ENCODE results near the gene KTN1. TPM values are rescaled to one million over a fixed set of nuclear protein-coding genes. Genes with fewer than 3 reads are reported as not detected.

Gene KTN1
- total RNA-seq, 1 donor from 2014 or later, result 179 TPM

DNA sequence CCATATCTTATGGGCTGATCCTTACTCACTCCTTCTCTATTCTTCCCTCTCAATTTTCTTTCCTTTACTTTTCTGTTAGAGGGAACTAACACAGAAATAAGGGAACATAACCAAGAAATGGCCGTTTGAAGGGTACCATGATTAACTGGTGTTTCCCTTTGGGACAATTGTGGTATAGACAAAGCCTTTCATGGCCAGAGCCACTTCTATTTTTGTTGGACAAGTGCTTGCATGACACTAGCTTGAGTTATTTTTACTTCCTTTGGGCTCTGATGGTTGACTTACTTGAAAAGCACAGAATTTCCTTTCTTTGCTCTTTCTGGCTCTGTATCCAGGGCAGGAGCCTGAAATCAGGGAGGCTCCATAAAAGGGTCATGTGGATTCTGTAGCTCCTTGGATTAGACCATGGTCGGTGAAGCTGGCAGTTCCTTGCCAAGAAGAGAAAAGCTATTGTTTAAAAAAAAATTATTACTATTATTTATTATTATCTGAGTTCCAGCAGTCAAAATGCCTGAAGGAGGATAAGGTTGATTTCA, 130.6 kb downstream of the KTN1 start:
- no peak for ATAC-seq
- H3K4me1 ChIP-seq, result peaks cover 1% of the 10 kb centered on the region

DNA sequence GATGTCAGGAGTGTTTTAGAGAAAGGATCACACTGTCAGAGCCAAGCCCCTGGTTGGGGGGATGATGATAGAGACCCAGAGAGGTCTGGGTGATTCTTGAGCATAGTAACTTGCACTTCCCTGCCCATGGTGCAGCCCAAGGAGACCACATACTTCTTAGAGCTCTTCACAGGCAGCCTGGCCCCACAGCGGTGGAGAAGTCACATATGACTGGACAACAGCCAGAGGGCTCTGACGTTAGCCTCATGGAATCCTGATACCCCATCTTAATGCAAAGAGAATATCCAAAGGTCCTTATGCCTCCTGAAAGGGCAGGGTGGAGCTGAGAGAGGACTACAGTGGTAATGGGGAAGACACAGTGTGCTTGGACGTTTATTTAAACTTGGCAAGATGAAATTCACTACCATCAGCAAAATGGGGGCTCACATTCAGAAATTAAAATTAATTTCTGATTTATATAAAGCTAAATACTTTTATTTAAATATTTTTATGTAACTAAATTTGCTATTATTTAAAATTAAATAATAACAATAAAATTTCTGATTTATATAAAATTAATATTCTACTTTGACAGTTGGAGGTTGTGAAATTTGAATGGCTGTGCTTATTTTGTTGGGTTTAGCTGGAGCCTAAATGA, 131.3 kb downstream of the KTN1 start:
- H3K4me3 ChIP-seq, result no peak overlapping the region
- DNase-seq, result no peak
- H3K27ac ChIP-seq, result no peak overlapping the region
- no peaks in the 10 kb centered on the region for H3K27me3 ChIP-seq
- no peaks in the 10 kb centered on the region for H3K9me3 ChIP-seq
- TF ChIP-seq, protein P1, sequence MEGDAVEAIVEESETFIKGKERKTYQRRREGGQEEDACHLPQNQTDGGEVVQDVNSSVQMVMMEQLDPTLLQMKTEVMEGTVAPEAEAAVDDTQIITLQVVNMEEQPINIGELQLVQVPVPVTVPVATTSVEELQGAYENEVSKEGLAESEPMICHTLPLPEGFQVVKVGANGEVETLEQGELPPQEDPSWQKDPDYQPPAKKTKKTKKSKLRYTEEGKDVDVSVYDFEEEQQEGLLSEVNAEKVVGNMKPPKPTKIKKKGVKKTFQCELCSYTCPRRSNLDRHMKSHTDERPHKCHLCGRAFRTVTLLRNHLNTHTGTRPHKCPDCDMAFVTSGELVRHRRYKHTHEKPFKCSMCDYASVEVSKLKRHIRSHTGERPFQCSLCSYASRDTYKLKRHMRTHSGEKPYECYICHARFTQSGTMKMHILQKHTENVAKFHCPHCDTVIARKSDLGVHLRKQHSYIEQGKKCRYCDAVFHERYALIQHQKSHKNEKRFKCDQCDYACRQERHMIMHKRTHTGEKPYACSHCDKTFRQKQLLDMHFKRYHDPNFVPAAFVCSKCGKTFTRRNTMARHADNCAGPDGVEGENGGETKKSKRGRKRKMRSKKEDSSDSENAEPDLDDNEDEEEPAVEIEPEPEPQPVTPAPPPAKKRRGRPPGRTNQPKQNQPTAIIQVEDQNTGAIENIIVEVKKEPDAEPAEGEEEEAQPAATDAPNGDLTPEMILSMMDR (IDR thresholded peaks at IDR 0.05), result no peak
- H3K4me1 ChIP-seq, result peaks cover 4% of the 10 kb centered on the region
- no peaks in the 10 kb centered on the region for H3K36me3 ChIP-seq
- ATAC-seq, result peak; percentile 25
- intact Hi-C loops (cut with DNase I), result no loop called here

More for the DNA sequence above, 130.6 kb downstream of the KTN1 start:
- DNase-seq, result no peak
- H3K9me3 ChIP-seq, result no peaks in the 10 kb centered on the region
- H3K27me3 ChIP-seq, result no peaks in the 10 kb centered on the region
- intact Hi-C loops (cut with DNase I), result no loop called here
- H3K4me3 ChIP-seq, result no peak overlapping the region
- no peaks in the 10 kb centered on the region for H3K36me3 ChIP-seq
- no peak overlapping the region for H3K27ac ChIP-seq
- TF ChIP-seq, protein P1 (IDR thresholded peaks at IDR 0.05), result no peak

DNA sequence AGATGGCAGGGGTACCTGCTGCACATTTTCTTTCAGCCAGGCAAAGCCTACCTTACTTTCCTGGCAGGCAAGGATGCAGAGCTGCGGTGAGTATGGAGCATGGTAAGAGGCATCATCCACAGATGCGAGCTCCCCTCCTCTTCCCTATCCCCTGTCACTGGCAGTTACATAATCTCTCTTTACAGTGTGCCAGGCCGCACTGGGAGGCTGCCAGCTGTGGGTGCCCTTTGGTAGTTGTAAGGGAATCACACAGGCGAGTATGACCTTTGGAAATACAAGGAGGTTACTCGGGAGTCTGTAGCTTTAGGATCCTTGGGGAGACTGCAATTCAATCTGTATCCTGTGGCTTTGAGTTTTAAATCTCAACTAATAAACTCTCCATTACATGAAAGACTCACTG, 132.5 kb downstream of the KTN1 start:
- Histone ChIP-seq H3K27me3 (no peaks in the 10 kb centered on the region), H3K36me3 (no peaks in the 10 kb centered on the region), H3K27ac (no peak overlapping the region), H3K4me1 (peaks cover 4% of the 10 kb centered on the region), H3K9me3 (no peaks in the 10 kb centered on the region), H3K4me3 (no peak overlapping the region)
- DNase-seq (no peak), ATAC-seq (no peak)
- intact Hi-C loops (cut with DNase I), result no loop called here
- TF ChIP-seq, protein P1 (IDR thresholded peaks at IDR 0.05), result no peak

DNA sequence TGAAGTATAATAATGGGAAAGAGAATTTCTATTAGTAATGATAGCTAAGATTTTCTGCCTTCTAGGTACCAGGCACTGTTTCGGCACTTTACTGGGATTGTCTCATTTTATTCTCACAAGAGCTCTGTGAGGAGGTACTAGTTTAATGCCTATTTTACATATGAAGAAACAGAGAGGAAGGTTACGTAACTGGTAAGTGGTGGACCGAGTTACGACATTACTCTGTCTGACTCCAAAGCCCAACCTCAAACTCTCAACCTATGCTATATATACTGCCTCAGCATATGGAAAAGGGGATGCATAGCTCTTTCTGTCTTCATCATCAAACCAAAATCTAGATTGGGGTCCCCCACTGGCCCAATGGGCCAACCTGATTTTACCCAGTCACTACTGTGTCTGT, 133.5 kb downstream of the KTN1 start:
- intact Hi-C loops (cut with DNase I), result no loop called here
- H3K4me1 ChIP-seq, result peaks cover 4% of the 10 kb centered on the region
- H3K36me3 ChIP-seq, result no peaks in the 10 kb centered on the region
- H3K27ac ChIP-seq, result no peak overlapping the region
- DNase-seq (no peak), ATAC-seq (peak; percentile 38)
- no peak overlapping the region for H3K4me3 ChIP-seq
- no peaks in the 10 kb centered on the region for H3K27me3 ChIP-seq
- H3K9me3 ChIP-seq, result no peaks in the 10 kb centered on the region
- TF ChIP-seq, protein P1 (IDR thresholded peaks at IDR 0.05), result no peak

DNA sequence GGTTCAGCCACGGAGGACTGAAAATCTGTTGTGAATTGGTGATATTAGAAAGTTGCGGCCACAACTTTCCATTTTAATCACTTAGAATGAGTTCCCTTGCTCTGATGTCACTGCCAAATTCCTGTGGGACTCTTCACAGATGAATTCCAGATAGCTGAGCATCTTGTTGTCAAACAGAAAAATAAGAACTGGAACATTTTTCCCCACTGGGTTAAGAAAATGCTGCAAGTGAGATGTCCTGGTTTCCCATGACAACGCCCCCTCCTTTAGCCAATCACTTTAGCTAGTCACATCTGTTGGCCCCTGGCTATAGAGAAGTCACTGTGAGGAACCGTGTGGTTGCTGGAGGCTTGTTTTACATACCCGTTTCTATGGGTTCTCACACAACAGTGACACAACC, 135.9 kb downstream of the KTN1 start:
- Histone ChIP-seq H3K27ac (no peak overlapping the region), H3K36me3 (no peaks in the 10 kb centered on the region), H3K4me3 (no peak overlapping the region), H3K27me3 (no peaks in the 10 kb centered on the region), H3K4me1 (peaks cover 4% of the 10 kb centered on the region), H3K9me3 (no peaks in the 10 kb centered on the region)
- TF ChIP-seq, protein P1 (IDR thresholded peaks at IDR 0.05), result no peak
- ATAC-seq (peak; percentile 45), DNase-seq (no peak)
- intact Hi-C loops (cut with DNase I), result no loop called here

Measured in upper lobe of right lung (tissue), 1 donor.